Progenitor cell of endocrine pancreas (in vitro differentiated cells): Measurements from ENCODE around the gene STX18. TPM values are rescaled to one million over a fixed set of nuclear protein-coding genes. Genes with fewer than 3 reads are reported as not detected.

Experiments
- DNase-seq: peaks from one replicate; pipeline ENCODE4 v3.0.0; 2021; ENCODE audit warnings: low spot score; ENCODE audit not compliant: unreplicated experiment
- H3K27ac Mint-ChIP-seq: 2 replicates; pipeline ENCODE4 v1.8.0; 2021; ENCODE audit warnings: mild to moderate bottlenecking, moderate library complexity, mixed read lengths
- H3K27me3 Mint-ChIP-seq: 2 replicates; pipeline ENCODE4 v1.8.0; 2021; ENCODE audit warnings: mixed read lengths
- H3K36me3 Mint-ChIP-seq: 2 replicates; pipeline ENCODE4 v1.8.0; 2022; ENCODE audit warnings: mixed read lengths; ENCODE audit not compliant: insufficient read depth
- H3K4me1 Mint-ChIP-seq: 2 replicates; pipeline ENCODE4 v1.8.0; 2021; ENCODE audit warnings: low read depth, mixed read lengths
- H3K4me3 Mint-ChIP-seq: 2 replicates; pipeline ENCODE4 v1.8.0; 2021; ENCODE audit warnings: low read depth, mild to moderate bottlenecking, moderate library complexity, mixed read lengths
- H3K9me3 Mint-ChIP-seq: 2 replicates; pipeline ENCODE4 v1.8.0; 2021; ENCODE audit warnings: low read depth, mixed read lengths
- total RNA-seq: library from RNA; stranded (reverse); gene quantifications from 2 replicates; pipeline ENCODE4 v1.2.1, GENCODE V29; 2021
- TF ChIP-seq, protein P1 (sequence below): fragments of 200-600 bp; sonication (generic); IDR thresholded peaks from one replicate; pipeline ENCODE4 v1.5.0; 2021; ENCODE audit warnings: antibody characterized with exemption, mild to moderate bottlenecking; ENCODE audit not compliant: unreplicated experiment

STX18 gene
- total RNA-seq, 1 donor from 2014 or later = 41.2 TPM

GRCh38 chr4:4387531-4388310, 154.1 kb downstream of the STX18 start:
- H3K36me3 Mint-ChIP-seq = peaks cover 11% of the 10 kb centered on the region
- peaks cover 51% of the 10 kb centered on the region for H3K27me3 Mint-ChIP-seq

DNA sequence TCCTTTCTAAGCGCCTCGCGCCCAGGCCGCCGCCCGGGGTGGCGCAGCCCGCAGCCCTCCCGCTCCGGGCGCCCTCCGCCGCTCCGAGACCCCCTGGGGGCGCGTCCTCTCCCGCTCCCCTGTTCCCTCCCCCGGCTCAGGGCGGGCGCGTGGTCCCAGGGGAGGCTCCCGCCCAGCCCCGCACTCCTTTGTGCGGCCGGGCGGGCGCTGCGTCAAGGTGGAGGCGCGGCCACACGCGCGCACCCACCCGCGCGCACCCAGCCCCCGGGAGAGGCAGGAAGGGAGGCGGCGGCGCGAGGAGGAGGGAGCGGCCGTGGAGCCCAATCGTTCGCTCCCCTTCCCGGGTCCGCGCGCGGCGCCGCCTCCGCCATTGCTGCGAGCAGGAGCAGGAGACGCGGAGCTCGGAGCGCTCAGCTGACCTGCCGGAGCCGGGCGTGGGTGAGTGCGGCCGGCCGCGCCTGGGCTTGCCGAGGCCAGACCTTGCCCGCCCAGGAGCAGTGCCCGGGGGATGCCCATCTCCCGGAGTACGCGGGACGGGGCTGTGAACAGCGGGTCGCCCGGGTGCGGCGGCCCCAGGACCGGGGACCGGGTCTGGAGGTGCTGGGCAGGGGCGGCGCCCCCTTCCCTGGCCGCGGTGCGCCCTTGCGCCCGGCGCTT, 155.0 kb downstream of the STX18 start, which contains the start of gene NSG1:
NSG1 (plus strand) TSS at position 367 of the 657 bp plus-strand sequence. CDS start 528 bp downstream, outside the sequence.
- peak within 1 kb of the TSS; percentile 29 for H3K27ac Mint-ChIP-seq
- peaks cover 7% of the 10 kb centered on the region for H3K36me3 Mint-ChIP-seq
- peaks cover 60% of the 10 kb centered on the region for H3K27me3 Mint-ChIP-seq
- TF ChIP-seq, protein P1, sequence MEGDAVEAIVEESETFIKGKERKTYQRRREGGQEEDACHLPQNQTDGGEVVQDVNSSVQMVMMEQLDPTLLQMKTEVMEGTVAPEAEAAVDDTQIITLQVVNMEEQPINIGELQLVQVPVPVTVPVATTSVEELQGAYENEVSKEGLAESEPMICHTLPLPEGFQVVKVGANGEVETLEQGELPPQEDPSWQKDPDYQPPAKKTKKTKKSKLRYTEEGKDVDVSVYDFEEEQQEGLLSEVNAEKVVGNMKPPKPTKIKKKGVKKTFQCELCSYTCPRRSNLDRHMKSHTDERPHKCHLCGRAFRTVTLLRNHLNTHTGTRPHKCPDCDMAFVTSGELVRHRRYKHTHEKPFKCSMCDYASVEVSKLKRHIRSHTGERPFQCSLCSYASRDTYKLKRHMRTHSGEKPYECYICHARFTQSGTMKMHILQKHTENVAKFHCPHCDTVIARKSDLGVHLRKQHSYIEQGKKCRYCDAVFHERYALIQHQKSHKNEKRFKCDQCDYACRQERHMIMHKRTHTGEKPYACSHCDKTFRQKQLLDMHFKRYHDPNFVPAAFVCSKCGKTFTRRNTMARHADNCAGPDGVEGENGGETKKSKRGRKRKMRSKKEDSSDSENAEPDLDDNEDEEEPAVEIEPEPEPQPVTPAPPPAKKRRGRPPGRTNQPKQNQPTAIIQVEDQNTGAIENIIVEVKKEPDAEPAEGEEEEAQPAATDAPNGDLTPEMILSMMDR = no peak
- H3K4me3 Mint-ChIP-seq = peak within 1 kb of the TSS; percentile 79
- H3K4me1 Mint-ChIP-seq = peaks cover 13% of the 10 kb centered on the region
- no peaks in the 10 kb centered on the region for H3K9me3 Mint-ChIP-seq
- peak; percentile 55 for DNase-seq

More at GRCh38 chr4:4387531-4388310, 154.1 kb downstream of the STX18 start:
- no peaks in the 10 kb centered on the region for H3K9me3 Mint-ChIP-seq
- peak overlapping the region; percentile 61 for H3K4me3 Mint-ChIP-seq
- DNase-seq = no peak
- TF ChIP-seq, protein P1 = no peak
- peaks cover 9% of the 10 kb centered on the region for H3K4me1 Mint-ChIP-seq
- no peak overlapping the region for H3K27ac Mint-ChIP-seq

DNA sequence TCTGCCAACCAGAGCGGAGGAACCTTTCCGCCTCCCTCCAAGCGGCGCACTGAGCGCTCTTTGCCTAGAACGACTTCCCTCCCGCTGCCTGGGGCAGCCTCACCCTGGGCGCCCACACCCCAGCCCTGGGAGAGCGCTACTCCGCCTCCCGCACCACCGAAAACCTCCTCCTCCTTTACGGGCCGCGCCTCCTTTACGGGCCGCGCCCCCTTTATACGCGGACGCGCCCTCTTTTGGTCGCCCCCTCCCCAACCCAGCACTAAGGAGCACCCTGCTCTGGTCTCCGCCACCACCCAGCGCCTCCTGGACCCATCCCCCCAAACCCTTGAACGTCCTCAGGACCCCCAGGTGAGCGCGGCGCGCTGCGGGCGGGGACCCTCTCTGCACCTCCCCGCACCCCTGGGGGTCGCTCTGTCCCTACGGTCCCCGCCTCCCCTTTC, 155.5 kb downstream of the STX18 start:
- Mint-ChIP-seq H3K4me1 (peaks cover 14% of the 10 kb centered on the region), H3K27me3 (peaks cover 61% of the 10 kb centered on the region), H3K9me3 (no peaks in the 10 kb centered on the region), H3K4me3 (peak overlapping the region; percentile 79), H3K36me3 (peaks cover 3% of the 10 kb centered on the region), H3K27ac (peak overlapping the region; percentile 29)
- peak; percentile 34 for DNase-seq
- TF ChIP-seq, protein P1 = no peak

DNA sequence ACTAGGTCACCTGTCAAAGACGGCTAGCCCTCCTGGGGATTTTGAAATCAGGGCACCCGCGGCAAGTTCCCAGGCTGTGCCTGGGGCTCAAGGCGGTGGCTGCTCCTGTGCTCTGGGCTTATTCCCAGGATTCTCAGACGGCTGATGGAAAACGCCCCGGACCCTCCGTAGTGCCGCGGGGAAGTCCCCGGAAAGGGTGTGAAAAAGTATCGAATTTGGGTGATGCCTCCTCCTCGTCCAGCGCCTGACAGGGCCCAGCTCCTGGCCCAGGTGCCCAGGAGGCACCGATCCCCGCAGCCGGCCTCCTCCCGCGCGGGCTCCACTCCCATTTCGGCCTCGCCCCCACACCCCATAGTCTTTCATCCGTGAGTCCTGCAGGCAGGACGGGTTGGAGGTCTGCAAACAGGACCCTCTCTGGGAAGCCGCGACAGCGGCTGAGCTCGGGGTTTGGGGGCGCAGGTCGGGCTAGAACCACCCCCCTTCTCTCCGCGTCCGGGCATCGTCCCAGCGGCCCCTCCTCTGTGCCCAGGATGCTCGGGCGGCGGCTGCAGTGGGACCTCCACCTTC, 156.0 kb downstream of the STX18 start:
- Mint-ChIP-seq H3K9me3 (no peaks in the 10 kb centered on the region), H3K27me3 (peaks cover 63% of the 10 kb centered on the region), H3K27ac (peak overlapping the region; percentile 29), H3K4me3 (peak overlapping the region; percentile 79), H3K36me3 (peaks cover 3% of the 10 kb centered on the region), H3K4me1 (peaks cover 17% of the 10 kb centered on the region)
- TF ChIP-seq, protein P1 = no peak
- no peak for DNase-seq

DNA sequence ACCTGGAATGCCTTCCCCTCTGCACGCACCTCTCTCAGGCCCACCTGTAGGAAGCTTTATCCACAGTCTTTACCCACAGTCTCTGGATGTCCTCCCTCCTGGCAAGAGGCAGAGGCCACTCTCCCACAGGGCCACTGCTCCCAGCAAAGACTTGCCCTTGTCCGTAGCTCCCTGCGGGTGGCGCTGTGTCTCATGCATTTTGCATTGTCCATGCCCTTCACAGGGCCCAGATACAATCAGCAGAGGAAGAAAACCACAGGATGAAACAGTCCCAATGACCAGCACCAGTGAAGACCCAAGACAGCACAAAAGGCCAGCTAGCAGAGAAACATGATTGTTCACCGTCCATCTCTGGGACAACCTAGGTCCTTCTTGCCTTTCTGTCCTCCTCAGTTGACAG, 157.0 kb downstream of the STX18 start:
- H3K4me3 Mint-ChIP-seq = peak overlapping the region; percentile 57
- peaks cover 67% of the 10 kb centered on the region for H3K27me3 Mint-ChIP-seq
- no peak overlapping the region for H3K27ac Mint-ChIP-seq
- TF ChIP-seq, protein P1 = peak; percentile 48
- no peaks in the 10 kb centered on the region for H3K9me3 Mint-ChIP-seq
- DNase-seq = no peak
- peaks cover 1% of the 10 kb centered on the region for H3K36me3 Mint-ChIP-seq
- peaks cover 17% of the 10 kb centered on the region for H3K4me1 Mint-ChIP-seq
